ENCODE results near the gene STEAP1. TPM values are rescaled to one million over a fixed set of nuclear protein-coding genes. Genes with fewer than 3 reads are reported as not detected.
"Not testable (repeated sequence)": the region's sequence is repeated elsewhere in the genome, so short reads cannot be mapped to it uniquely, and the experiment has no call there.

The STEAP1 gene
- total and polyA plus RNA-seq, 9 donors: 1.2 to 6.3 (median 2.8) TPM

GRCh38 chr7:90173127-90173844 is 19.0 kb downstream of the STEAP1 start:
- no peaks in the 10 kb centered on the region for H3K27me3 ChIP-seq (ENCODE audit: control insufficient read depth, insufficient read depth, low read length)
- H3K4me3 ChIP-seq (ENCODE audit: low read length): no peak overlapping the region
- H3K36me3 ChIP-seq (ENCODE audit: control insufficient read depth, insufficient read depth, low read length): no peaks in the 10 kb centered on the region
- no peak for DNase-seq
- no peaks in the 10 kb centered on the region for H3K4me1 ChIP-seq (ENCODE audit: control insufficient read depth, insufficient read depth, low read length)
- WGBS (ENCODE audit: insufficient coverage): no CpG with 5 or more reads among the region's 4 CpGs
- peaks cover 2% of the 10 kb centered on the region for H3K9me3 ChIP-seq (replicated peaks; ENCODE audit: control insufficient read depth, low read depth, low read length)
- no peak overlapping the region for H3K27ac ChIP-seq (ENCODE audit: low read length)

GRCh38 chr7:90175667-90176066 is 21.4 kb downstream of the STEAP1 start:
- DNase-seq: no peak
- WGBS (ENCODE audit: insufficient coverage): 100% methylated on average over 2 of the region's 4 CpGs
- H3K27ac ChIP-seq (ENCODE audit: low read length): no peak overlapping the region

GRCh38 chr7:90176195-90176594 is 21.9 kb downstream of the STEAP1 start:
- Histone ChIP-seq H3K4me1 (ENCODE audit: control insufficient read depth, insufficient read depth, low read length) (no peaks in the 10 kb centered on the region), H3K27ac (ENCODE audit: low read length) (no peak overlapping the region), H3K4me3 (ENCODE audit: low read length) (no peak overlapping the region), H3K27me3 (ENCODE audit: control insufficient read depth, insufficient read depth, low read length) (no peaks in the 10 kb centered on the region), H3K36me3 (ENCODE audit: control insufficient read depth, insufficient read depth, low read length) (no peaks in the 10 kb centered on the region), H3K9me3 (replicated peaks; ENCODE audit: control insufficient read depth, low read depth, low read length) (peaks cover 2% of the 10 kb centered on the region)
- no peak for DNase-seq
- no CpG with 5 or more reads among the region's 1 CpG for WGBS (ENCODE audit: insufficient coverage)

More at GRCh38 chr7:90175667-90176066, 21.4 kb downstream of the STEAP1 start:
- Histone ChIP-seq H3K9me3 (replicated peaks; ENCODE audit: control insufficient read depth, low read depth, low read length) (peaks cover 2% of the 10 kb centered on the region), H3K4me1 (ENCODE audit: control insufficient read depth, insufficient read depth, low read length) (no peaks in the 10 kb centered on the region), H3K4me3 (ENCODE audit: low read length) (no peak overlapping the region), H3K36me3 (ENCODE audit: control insufficient read depth, insufficient read depth, low read length) (no peaks in the 10 kb centered on the region), H3K27me3 (ENCODE audit: control insufficient read depth, insufficient read depth, low read length) (no peaks in the 10 kb centered on the region)

- H3K27ac ChIP-seq (ENCODE audit: low read length): no peak overlapping the region
- H3K4me3 ChIP-seq (ENCODE audit: low read length): no peak overlapping the region
- H3K9me3 ChIP-seq (replicated peaks; ENCODE audit: control insufficient read depth, low read depth, low read length): peaks cover 2% of the 10 kb centered on the region
- no peaks in the 10 kb centered on the region for H3K36me3 ChIP-seq (ENCODE audit: control insufficient read depth, insufficient read depth, low read length)
- DNase-seq: no peak
- WGBS (ENCODE audit: insufficient coverage): no CpG with 5 or more reads among the region's 2 CpGs
- no peaks in the 10 kb centered on the region for H3K4me1 ChIP-seq (ENCODE audit: control insufficient read depth, insufficient read depth, low read length)
- H3K27me3 ChIP-seq (ENCODE audit: control insufficient read depth, insufficient read depth, low read length): no peaks in the 10 kb centered on the region
Observed at GRCh38 chr7:90178166-90178565, 23.9 kb downstream of the STEAP1 start.

GRCh38 chr7:90178679-90179278 is 24.5 kb downstream of the STEAP1 start:
- 38% methylated on average over 1 of the region's 6 CpGs for WGBS (ENCODE audit: insufficient coverage)
- no peak for DNase-seq
- H3K36me3 ChIP-seq (ENCODE audit: control insufficient read depth, insufficient read depth, low read length): no peaks in the 10 kb centered on the region

GRCh38 chr7:90180011-90180585 is 25.8 kb downstream of the STEAP1 start:
- no peaks in the 10 kb centered on the region for H3K4me1 ChIP-seq (ENCODE audit: control insufficient read depth, insufficient read depth, low read length)
- no peak overlapping the region for H3K27ac ChIP-seq (ENCODE audit: low read length)

More at GRCh38 chr7:90178679-90179278, 24.5 kb downstream of the STEAP1 start:
- Histone ChIP-seq H3K27me3 (ENCODE audit: control insufficient read depth, insufficient read depth, low read length) (no peaks in the 10 kb centered on the region), H3K9me3 (replicated peaks; ENCODE audit: control insufficient read depth, low read depth, low read length) (peaks cover 2% of the 10 kb centered on the region), H3K27ac (ENCODE audit: low read length) (no peak overlapping the region), H3K4me3 (ENCODE audit: low read length) (no peak overlapping the region), H3K4me1 (ENCODE audit: control insufficient read depth, insufficient read depth, low read length) (no peaks in the 10 kb centered on the region)

GRCh38 chr7:90180649-90181048 is 26.4 kb downstream of the STEAP1 start:
- H3K4me3 ChIP-seq (ENCODE audit: low read length): no peak overlapping the region
- no peaks in the 10 kb centered on the region for H3K36me3 ChIP-seq (ENCODE audit: control insufficient read depth, insufficient read depth, low read length)
- no peaks in the 10 kb centered on the region for H3K4me1 ChIP-seq (ENCODE audit: control insufficient read depth, insufficient read depth, low read length)
- DNase-seq: no peak
- H3K27ac ChIP-seq (ENCODE audit: low read length): no peak overlapping the region
- H3K9me3 ChIP-seq (replicated peaks; ENCODE audit: control insufficient read depth, low read depth, low read length): peaks cover 2% of the 10 kb centered on the region
- no peaks in the 10 kb centered on the region for H3K27me3 ChIP-seq (ENCODE audit: control insufficient read depth, insufficient read depth, low read length)

More at GRCh38 chr7:90180011-90180585, 25.8 kb downstream of the STEAP1 start:
- Histone ChIP-seq H3K9me3 (replicated peaks; ENCODE audit: control insufficient read depth, low read depth, low read length) (peaks cover 2% of the 10 kb centered on the region), H3K27me3 (ENCODE audit: control insufficient read depth, insufficient read depth, low read length) (no peaks in the 10 kb centered on the region), H3K4me3 (ENCODE audit: low read length) (no peak overlapping the region), H3K36me3 (ENCODE audit: control insufficient read depth, insufficient read depth, low read length) (no peaks in the 10 kb centered on the region)
- WGBS (ENCODE audit: insufficient coverage): no CpG with 5 or more reads among the region's 1 CpG
- DNase-seq: no peak

- no peaks in the 10 kb centered on the region for H3K9me3 ChIP-seq (replicated peaks; ENCODE audit: control insufficient read depth, low read depth, low read length)
- no peaks in the 10 kb centered on the region for H3K4me1 ChIP-seq (ENCODE audit: control insufficient read depth, insufficient read depth, low read length)
- no peaks in the 10 kb centered on the region for H3K27me3 ChIP-seq (ENCODE audit: control insufficient read depth, insufficient read depth, low read length)
- H3K36me3 ChIP-seq (ENCODE audit: control insufficient read depth, insufficient read depth, low read length): no peaks in the 10 kb centered on the region
- DNase-seq: no peak
- H3K27ac ChIP-seq (ENCODE audit: low read length): no peak overlapping the region
- no peak overlapping the region for H3K4me3 ChIP-seq (ENCODE audit: low read length)
Observed at GRCh38 chr7:90181485-90181884, 27.2 kb downstream of the STEAP1 start.

GRCh38 chr7:90186290-90186689 is 32.0 kb downstream of the STEAP1 start:
- H3K36me3 ChIP-seq (ENCODE audit: control insufficient read depth, insufficient read depth, low read length); H3K27ac ChIP-seq (ENCODE audit: low read length); H3K27me3 ChIP-seq (ENCODE audit: control insufficient read depth, insufficient read depth, low read length); H3K4me1 ChIP-seq (ENCODE audit: control insufficient read depth, insufficient read depth, low read length); H3K9me3 ChIP-seq (replicated peaks; ENCODE audit: control insufficient read depth, low read depth, low read length); DNase-seq; H3K4me3 ChIP-seq (ENCODE audit: low read length): not testable (repeated sequence)
- no CpG with 5 or more reads among the region's 4 CpGs for WGBS (ENCODE audit: insufficient coverage)

GRCh38 chr7:90187507-90188050 is 33.3 kb downstream of the STEAP1 start:
- Histone ChIP-seq H3K9me3 (replicated peaks; ENCODE audit: control insufficient read depth, low read depth, low read length) (no peaks in the 10 kb centered on the region), H3K4me3 (ENCODE audit: low read length) (no peak overlapping the region), H3K36me3 (ENCODE audit: control insufficient read depth, insufficient read depth, low read length) (no peaks in the 10 kb centered on the region), H3K4me1 (ENCODE audit: control insufficient read depth, insufficient read depth, low read length) (no peaks in the 10 kb centered on the region), H3K27ac (ENCODE audit: low read length) (no peak overlapping the region), H3K27me3 (ENCODE audit: control insufficient read depth, insufficient read depth, low read length) (no peaks in the 10 kb centered on the region)
- DNase-seq: no peak
